A549 (cell line): ENCODE results near the gene THY1.

Source experiments
- BHLHE40 ChIP-seq: IDR thresholded peaks from 2 replicates; pipeline ENCODE4 v1.6.1; 2012; ENCODE audit warnings: low read depth, low read length, inconsistent platforms
- CBX2 ChIP-seq: fragments of 200-600 bp; sonication (generic); IDR thresholded peaks from 2 replicates; pipeline ENCODE4 v1.6.1; 2016; ENCODE audit warnings: low read depth, mild to moderate bottlenecking, borderline replicate concordance
- EP300 ChIP-seq, 2 experiments: fragments of >200 bp; sonication (Bioruptor Twin); formaldehyde crosslinking; IDR thresholded peaks; 2 replicates in 1 of 2; 3 replicates in 1 of 2; pipeline ENCODE4 v1.6.1; 2016 to 2017
- HOXA7 ChIP-seq: fragments of 250-450 bp; sonication (Bioruptor Pico); IDR thresholded peaks from 2 replicates; pipeline ENCODE4 v1.5.0; 2020; ENCODE audit warnings: mild to moderate bottlenecking, moderate library complexity
- JUN ChIP-seq, 2 experiments: fragments of >200 bp; sonication (Bioruptor Twin); formaldehyde crosslinking; IDR thresholded peaks; 2 replicates in 1 of 2; 3 replicates in 1 of 2; pipeline ENCODE4 v1.6.1; 2016 to 2017
- RAD21 ChIP-seq, 2 experiments: fragments of >200 bp in 1 of 2; sonication (Bioruptor Twin) in 1 of 2; formaldehyde crosslinking in 1 of 2; IDR thresholded peaks in 1 of 2; conservative IDR thresholded peaks in 1 of 2; 2 replicates in 1 of 2; 3 replicates in 1 of 2; pipeline ENCODE4 v1.6.1; 2012 to 2018; ENCODE audit warnings: inconsistent platforms in 1 of 2
- TF ChIP-seq, protein P1 (sequence below): IDR thresholded peaks from 2 replicates; pipeline ENCODE4 v1.6.1; 2012
- TF ChIP-seq, protein P2 (sequence below): fragments of >200 bp; sonication (Bioruptor Twin); formaldehyde crosslinking; IDR thresholded peaks from 3 replicates; pipeline ENCODE4 v1.5.1; 2016

DNA sequence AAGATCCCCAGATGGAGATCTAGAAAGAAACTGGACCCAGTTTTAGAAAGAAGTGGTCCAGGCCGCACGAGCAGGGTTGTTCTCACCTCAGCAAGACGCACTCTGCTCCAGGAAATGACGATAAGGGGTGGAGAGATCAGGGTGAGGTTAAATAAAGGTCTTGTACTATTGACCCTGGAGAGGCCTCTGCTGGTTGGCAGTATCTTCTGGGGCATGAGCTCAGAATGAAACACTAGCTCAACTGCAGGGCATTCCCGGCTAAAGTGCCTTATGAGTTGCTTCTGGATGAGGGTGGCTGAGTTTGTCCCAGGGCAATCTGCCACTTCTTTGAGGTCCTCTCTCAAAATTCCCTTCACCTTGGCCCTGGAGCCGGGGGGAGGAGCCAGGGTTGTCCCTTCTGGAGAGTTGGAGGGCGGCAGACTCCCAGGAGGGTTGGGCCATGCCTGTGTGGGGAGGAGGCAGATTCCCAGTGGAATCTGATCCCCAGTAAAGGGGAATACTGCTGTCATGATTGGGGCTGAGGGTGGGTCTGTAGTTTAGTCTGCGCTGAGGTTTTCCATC, 52.4 kb downstream of the THY1 start:
- TF ChIP-seq EP300 (IDR thresholded peaks at IDR 0.05) (no peak), HOXA7 (CRISPR knock-in tag) (no peak), JUN (IDR thresholded peaks at IDR 0.05) (no peak), RAD21 (conservative IDR thresholded peaks at IDR 0.05 in 1 of 2, IDR thresholded peaks at IDR 0.05 in 1 of 2) (no peak), BHLHE40 (no peak), CBX2 (no peak)
- TF ChIP-seq, protein P1, sequence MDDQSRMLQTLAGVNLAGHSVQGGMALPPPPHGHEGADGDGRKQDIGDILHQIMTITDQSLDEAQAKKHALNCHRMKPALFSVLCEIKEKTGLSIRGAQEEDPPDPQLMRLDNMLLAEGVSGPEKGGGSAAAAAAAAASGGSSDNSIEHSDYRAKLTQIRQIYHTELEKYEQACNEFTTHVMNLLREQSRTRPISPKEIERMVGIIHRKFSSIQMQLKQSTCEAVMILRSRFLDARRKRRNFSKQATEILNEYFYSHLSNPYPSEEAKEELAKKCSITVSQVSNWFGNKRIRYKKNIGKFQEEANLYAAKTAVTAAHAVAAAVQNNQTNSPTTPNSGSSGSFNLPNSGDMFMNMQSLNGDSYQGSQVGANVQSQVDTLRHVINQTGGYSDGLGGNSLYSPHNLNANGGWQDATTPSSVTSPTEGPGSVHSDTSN = no peak
- TF ChIP-seq, protein P2, sequence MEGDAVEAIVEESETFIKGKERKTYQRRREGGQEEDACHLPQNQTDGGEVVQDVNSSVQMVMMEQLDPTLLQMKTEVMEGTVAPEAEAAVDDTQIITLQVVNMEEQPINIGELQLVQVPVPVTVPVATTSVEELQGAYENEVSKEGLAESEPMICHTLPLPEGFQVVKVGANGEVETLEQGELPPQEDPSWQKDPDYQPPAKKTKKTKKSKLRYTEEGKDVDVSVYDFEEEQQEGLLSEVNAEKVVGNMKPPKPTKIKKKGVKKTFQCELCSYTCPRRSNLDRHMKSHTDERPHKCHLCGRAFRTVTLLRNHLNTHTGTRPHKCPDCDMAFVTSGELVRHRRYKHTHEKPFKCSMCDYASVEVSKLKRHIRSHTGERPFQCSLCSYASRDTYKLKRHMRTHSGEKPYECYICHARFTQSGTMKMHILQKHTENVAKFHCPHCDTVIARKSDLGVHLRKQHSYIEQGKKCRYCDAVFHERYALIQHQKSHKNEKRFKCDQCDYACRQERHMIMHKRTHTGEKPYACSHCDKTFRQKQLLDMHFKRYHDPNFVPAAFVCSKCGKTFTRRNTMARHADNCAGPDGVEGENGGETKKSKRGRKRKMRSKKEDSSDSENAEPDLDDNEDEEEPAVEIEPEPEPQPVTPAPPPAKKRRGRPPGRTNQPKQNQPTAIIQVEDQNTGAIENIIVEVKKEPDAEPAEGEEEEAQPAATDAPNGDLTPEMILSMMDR = no peak
